ENCODE results near the gene CAPN10.

CAPN10 gene

GRCh38 chr2:240575101-240575965, 11.2 kb upstream of the CAPN10 start:
- no peak for DNase-seq

- DNase-seq = no peak
Observed at GRCh38 chr2:240576036-240576435, 10.5 kb upstream of the CAPN10 start.

- no peak for DNase-seq
Observed at GRCh38 chr2:240576436-240577205, 9.9 kb upstream of the CAPN10 start.

GRCh38 chr2:240577281-240578109, 9.0 kb upstream of the CAPN10 start:
- no peak for DNase-seq

GRCh38 chr2:240578110-240578450, 8.5 kb upstream of the CAPN10 start:
- DNase-seq = no peak

GRCh38 chr2:240578488-240578887, 8.0 kb upstream of the CAPN10 start:
- DNase-seq = no peak

- DNase-seq = no peak
Observed at GRCh38 chr2:240579071-240579762, 7.3 kb upstream of the CAPN10 start.

- peak in 1 of 2 experiments; percentile 77 for DNase-seq
Observed at GRCh38 chr2:240579771-240580614, 6.5 kb upstream of the CAPN10 start.

- DNase-seq = no peak
Observed at GRCh38 chr2:240581811-240582210, 4.7 kb upstream of the CAPN10 start.

- no peak for DNase-seq
Observed at GRCh38 chr2:240582781-240583180, 3.8 kb upstream of the CAPN10 start.

GRCh38 chr2:240583774-240584173, 2.8 kb upstream of the CAPN10 start:
- DNase-seq = no peak

- peak; percentile 78 to 82 for DNase-seq
Observed at GRCh38 chr2:240584486-240585031, 2.0 kb upstream of the CAPN10 start.

- DNase-seq = no peak
Observed at GRCh38 chr2:240585101-240585500, 1.4 kb upstream of the CAPN10 start.

- DNase-seq = no peak
Observed at GRCh38 chr2:240585681-240586197, 795 bp upstream of the CAPN10 start.

GRCh38 chr2:240586919-240587800, 626 bp downstream of the CAPN10 start:
- peak in 1 of 2 experiments; percentile 73 for DNase-seq

GRCh38 chr2:240588006-240588655, 1.6 kb downstream of the CAPN10 start:
- peak in 1 of 2 experiments; percentile 24 for DNase-seq

GRCh38 chr2:240588669-240589068, 2.1 kb downstream of the CAPN10 start:
- DNase-seq = no peak

- no peak for DNase-seq
Observed at GRCh38 chr2:240589375-240589774, 2.8 kb downstream of the CAPN10 start.

GRCh38 chr2:240589850-240590525, 3.5 kb downstream of the CAPN10 start:
- no peak for DNase-seq

Measured in NCI-H526 (cell line).